ENCODE results near the gene KCTD15.

DNA sequence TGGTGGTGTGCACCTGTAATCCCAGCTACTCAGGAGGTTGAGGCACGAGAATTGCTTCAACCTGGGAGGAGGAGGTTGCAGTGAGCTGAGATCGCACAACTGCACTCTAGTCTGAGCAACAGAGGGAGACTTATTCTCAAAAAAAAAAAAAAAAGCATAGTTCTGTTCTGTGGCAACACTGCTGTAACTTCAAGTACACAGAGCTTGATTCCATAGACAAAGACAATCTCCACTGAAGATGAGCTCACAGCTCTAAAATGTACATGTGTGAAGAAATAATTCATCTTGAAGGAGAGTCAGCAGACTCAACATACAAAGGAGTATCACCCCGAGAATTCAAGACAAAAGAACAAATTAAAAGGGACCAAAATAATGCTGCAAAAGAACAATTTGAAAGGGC, 47.8 kb downstream of the KCTD15 start:
- TF ChIP-seq YY1 (IDR thresholded peaks at IDR 0.05) (no peak), TAF1 (conservative IDR thresholded peaks at IDR 0.05) (no peak), REST (IDR thresholded peaks at IDR 0.05) (no peak), RAD21 (IDR thresholded peaks at IDR 0.05) (no peak), RXRA (IDR thresholded peaks at IDR 0.05) (no peak), MAX (IDR thresholded peaks at IDR 0.05) (no peak), GABPA (IDR thresholded peaks at IDR 0.05 in 1 of 2, conservative IDR thresholded peaks at IDR 0.05 in 1 of 2) (no peak), JUND (IDR thresholded peaks at IDR 0.05) (no peak)
- TF ChIP-seq, protein P1, sequence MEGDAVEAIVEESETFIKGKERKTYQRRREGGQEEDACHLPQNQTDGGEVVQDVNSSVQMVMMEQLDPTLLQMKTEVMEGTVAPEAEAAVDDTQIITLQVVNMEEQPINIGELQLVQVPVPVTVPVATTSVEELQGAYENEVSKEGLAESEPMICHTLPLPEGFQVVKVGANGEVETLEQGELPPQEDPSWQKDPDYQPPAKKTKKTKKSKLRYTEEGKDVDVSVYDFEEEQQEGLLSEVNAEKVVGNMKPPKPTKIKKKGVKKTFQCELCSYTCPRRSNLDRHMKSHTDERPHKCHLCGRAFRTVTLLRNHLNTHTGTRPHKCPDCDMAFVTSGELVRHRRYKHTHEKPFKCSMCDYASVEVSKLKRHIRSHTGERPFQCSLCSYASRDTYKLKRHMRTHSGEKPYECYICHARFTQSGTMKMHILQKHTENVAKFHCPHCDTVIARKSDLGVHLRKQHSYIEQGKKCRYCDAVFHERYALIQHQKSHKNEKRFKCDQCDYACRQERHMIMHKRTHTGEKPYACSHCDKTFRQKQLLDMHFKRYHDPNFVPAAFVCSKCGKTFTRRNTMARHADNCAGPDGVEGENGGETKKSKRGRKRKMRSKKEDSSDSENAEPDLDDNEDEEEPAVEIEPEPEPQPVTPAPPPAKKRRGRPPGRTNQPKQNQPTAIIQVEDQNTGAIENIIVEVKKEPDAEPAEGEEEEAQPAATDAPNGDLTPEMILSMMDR (IDR thresholded peaks at IDR 0.05; ENCODE audit: low read depth, low read length, missing input control), result no peak
- TF ChIP-seq, protein P2, sequence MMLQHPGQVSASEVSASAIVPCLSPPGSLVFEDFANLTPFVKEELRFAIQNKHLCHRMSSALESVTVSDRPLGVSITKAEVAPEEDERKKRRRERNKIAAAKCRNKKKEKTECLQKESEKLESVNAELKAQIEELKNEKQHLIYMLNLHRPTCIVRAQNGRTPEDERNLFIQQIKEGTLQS (IDR thresholded peaks at IDR 0.05), result no peak
- TF ChIP-seq, protein P3, sequence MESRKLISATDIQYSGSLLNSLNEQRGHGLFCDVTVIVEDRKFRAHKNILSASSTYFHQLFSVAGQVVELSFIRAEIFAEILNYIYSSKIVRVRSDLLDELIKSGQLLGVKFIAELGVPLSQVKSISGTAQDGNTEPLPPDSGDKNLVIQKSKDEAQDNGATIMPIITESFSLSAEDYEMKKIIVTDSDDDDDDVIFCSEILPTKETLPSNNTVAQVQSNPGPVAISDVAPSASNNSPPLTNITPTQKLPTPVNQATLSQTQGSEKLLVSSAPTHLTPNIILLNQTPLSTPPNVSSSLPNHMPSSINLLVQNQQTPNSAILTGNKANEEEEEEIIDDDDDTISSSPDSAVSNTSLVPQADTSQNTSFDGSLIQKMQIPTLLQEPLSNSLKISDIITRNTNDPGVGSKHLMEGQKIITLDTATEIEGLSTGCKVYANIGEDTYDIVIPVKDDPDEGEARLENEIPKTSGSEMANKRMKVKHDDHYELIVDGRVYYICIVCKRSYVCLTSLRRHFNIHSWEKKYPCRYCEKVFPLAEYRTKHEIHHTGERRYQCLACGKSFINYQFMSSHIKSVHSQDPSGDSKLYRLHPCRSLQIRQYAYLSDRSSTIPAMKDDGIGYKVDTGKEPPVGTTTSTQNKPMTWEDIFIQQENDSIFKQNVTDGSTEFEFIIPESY (IDR thresholded peaks at IDR 0.05), result no peak
